LHCN-M2 (cell line): ENCODE data around the gene RNF103. TPM values are rescaled to one million over a fixed set of nuclear protein-coding genes. Genes with fewer than 3 reads are reported as not detected.
"Not testable (repeated sequence)": the region's sequence is repeated elsewhere in the genome, so short reads cannot be mapped to it uniquely, and the experiment has no call there.

ENCODE experiments used
- DNase-seq: peaks from one replicate; pipeline ENCODE4 v3.0.0-alpha.2; 2012; ENCODE audit warnings: low read depth
- total RNA-seq: library from RNA; depleted of rRNA; stranded (reverse); fragments of >200 nt; gene quantifications from 2 replicates; pipeline ENCODE4 v1.2.3, GENCODE V29; 2014

RNF103 gene
- total RNA-seq, 1 experiment from 2014 or later, result 19.3 TPM

DNA sequence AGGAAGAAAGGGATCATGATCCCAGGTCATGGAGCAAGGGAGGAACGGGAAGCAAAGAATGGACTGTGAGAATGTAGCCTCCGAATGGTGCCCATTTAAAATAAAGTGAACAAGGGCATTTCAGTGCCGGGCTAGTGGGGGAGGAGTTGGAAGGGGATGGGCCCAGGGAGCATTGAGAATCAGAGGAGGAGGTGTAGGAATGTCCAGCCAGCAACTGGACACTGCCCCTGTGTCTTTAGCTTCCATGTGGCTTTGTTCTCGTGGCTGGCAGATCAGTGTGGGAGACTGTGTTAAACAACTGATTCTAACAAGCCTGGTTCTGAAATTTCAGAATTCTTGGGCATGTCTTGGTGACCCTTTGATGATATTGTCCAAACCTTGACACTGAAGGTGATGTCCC, 1.4 kb upstream of the RNF103 start:
- no peak for DNase-seq

DNA sequence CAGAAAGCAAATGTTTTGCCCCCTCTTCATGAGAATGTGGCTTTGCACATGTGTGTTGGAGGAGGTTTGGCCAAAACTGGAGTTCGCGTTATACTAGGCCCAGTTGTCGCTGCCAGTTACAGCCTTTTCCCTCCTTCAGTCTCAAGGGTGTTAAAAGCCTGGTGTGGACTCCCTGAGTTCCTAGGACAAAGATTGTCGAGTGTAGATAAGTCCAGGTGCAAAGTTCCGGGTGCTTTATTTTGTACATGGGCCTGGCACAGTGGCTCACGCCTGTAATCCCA, 542 bp upstream of the RNF103 start:
- peak; percentile 51 for DNase-seq

DNA sequence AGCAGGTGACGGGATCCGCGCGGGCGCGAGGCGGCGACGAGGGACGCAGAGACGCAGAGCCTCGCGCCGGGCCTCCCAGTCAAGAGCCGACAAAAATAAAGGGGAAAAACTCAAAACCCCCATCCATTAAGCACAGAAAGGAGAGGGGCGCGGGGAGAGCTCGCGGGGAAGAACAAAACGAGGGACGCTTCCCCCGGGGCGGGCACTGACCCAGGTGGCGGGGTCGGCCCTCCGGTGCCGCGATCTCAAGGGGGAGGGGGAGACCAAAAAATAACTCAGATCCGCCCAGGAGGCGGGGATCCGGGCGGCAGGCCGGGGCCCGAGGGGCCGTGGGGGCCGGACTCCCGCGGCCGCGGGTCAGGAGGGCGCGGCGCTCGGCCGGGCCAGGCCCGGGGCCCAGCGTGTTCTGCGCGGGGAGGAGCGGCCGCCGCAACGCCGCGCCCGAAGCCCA, 597 bp downstream of the RNF103 start:
- DNase-seq, result no peak

DNA sequence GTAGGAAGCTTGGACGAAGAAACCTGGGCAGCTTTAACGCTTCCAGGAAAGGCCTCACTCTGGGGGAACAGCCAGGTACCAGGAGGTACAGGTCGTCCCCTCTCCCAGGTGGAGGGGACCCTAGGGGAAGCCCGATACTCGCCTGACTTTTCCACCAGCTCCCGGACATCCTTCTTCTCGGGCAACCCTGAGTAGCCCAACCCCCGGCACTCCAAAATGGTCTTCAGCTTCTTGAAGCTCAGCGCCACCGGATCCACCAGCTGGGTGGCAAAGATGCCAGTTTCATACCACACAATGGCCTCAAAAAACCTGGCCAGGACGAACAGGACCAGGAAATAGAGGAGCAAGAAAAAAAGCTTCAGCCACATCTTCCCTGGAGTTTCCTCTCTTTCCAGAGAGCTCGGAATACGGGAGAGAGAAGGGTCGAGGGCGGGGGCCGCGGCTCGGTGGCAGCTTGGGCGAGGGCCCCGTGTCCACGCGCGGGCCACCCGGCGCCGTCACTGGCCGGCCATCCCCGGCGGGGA, 1.1 kb downstream of the RNF103 start:
- peak; percentile 34 for DNase-seq

DNA sequence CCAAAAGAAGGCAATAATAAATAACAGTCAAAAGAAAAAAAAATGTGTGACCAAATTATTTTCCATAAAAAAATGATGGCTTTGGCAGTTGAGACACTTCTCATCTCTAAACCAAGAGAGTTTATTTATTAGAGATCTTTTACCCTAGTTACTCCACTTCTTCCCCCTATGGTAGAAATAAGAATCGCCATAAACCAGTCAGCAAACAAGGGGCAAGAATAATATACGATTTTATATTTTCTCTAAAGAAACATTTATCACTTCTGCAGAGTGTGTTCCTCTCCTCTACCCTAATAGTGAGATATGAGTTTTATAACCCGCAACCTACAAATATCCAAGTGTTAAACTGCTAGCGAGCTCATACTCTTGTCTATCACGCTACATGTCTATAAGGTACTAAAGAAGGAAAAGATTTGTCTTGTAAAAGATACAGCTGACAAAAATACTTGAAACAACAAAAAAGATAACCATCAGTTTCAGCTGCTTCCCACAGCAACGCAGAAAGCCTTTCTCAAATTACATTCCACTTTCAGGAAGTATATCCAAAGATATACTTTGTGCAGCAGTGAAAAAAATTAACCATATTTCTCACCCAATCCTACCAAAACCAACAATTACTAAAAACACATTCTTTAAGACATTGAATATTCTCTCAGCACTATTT, 2.3 kb downstream of the RNF103 start:
- peak; percentile 11 for DNase-seq

DNA sequence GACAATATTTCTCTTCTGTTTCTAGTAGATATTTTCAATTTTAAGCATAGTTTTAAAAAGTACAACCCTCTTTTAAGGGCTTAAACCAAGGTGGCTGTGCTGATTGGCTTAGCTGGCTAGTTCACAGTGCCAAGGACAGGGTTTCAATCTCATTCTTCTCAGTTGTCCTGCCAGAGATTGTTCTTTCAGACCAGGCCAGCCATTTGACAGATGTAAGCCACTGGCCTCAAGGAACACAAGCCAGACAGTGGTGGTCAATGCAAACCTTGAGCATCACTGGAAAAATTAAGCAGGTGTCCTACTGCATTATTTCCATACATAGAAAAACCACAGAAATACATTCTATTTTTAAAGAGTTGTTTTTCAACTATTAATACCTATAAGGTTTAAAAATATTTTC, 5.9 kb downstream of the RNF103 start:
- DNase-seq, result no peak

DNA sequence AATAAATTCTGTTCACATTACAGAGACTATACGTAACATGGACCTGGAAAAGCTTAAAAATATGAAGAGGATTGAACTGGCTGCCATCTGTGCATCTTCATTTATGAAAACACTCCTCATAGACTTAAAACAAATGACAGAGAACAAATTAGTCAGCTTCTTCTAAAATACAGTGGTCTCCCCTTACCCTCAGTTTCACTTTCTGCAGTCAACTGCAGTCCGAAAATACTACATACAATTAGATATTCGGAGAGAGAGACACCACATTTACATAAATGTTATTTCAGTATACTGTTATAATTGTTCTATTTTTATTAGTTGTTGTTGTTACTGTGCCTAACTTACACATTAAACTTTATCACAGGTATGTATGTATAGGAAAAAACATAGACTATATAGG, 6.5 kb downstream of the RNF103 start:
- no peak for DNase-seq

DNA sequence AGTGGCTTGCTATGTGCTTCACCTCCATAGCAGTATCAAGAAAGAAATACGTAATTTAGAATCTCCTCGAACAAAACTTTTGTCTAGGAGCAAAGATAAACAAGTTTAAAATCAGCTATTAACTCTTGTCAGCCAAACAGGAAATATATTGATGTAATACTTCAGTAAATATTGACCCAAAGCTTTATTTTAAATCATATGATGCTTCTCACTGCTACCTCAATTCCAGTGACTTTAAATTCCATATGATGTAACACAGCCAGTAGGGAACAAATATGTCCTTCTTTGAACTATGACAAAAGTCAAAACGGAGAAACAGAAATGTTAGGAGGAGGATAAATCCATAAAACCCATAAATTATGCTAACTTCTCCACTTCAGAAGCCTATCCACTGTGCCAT, 7.2 kb downstream of the RNF103 start:
- DNase-seq, result no peak

DNA sequence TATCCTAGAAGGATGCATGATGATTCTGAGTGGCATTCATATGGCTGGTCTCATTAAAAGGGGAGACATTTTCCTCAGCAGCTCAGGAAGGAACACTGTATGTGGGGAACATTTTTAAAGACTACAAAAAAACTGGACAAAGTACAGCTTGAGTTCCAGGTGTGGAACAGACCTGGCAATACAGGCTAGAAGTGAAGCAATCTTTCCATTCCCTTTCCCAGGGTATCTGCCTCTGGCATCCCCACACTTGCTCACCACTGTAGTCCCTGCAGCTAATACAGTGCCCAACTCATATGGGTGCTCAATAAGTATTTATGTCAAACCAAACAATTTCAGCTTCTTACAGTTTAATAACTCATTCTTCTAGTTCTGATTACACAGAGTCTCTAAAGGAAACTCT, 8.1 kb downstream of the RNF103 start:
- DNase-seq, result no peak

DNA sequence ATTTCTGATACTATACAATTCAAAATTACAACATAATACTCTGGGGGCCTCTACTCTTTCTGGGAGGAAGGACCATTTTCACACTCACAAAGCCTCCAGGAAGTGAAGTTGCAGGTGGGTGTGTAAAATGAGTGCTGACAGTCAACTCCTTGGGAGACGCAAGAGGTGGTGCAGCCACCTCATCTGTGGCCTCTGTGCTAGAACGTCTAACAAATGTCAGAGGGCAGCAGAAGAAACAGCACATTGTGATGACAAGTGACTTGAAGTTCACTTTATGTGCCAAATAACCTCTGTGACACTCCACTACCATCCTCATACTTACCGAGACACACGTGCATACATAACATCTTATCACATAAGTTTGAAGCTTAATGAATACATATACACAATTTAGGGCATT, 10.2 kb downstream of the RNF103 start:
- no peak for DNase-seq

DNA sequence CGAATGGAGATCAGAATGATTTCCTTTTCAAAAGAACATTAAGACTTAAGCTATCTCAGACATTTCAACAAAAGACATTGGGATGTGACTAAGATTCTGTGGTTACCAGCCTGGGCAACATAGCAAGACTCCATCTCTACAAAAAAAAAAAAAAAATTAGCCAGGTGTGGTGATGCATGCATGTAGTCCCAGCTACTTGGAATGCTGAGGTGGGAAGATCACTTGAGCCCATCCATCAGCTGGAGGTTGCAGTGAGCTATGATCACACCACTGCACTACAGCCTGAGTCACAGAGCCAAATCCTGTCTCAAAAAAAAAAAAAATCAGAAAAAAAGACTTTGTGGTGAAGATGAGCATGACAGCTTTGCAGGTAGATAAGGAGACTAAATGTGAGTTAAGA, 12.8 kb downstream of the RNF103 start:
- DNase-seq, result no peak

DNA sequence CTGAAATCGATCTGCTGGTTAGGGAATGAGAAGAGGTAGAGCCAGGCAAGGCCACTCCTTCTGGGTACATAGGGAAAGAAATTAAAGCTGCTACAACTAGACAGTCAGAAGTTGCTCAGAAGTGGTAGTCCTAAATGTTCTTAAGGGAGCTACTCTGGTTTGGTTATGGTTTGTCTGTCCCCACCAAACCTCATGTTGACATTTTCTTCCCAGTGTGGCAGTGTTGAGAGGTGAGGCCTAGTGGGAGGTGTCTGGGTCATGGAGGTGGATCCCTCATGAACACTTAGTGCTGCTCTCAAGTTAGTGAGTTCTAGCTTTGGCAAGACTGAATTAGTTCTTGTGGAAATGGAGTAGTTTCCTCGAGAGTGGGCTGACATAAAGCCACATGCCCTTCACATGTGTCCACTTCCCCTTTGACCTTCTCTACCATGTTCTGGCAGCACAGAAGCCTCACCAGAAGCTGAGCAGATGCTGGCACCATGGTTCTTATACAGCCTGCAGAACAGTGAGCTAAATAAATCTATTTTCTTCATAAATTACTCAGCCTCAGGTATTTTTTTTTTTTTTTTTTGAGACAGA, 14.7 kb downstream of the RNF103 start:
- no peak for DNase-seq

DNA sequence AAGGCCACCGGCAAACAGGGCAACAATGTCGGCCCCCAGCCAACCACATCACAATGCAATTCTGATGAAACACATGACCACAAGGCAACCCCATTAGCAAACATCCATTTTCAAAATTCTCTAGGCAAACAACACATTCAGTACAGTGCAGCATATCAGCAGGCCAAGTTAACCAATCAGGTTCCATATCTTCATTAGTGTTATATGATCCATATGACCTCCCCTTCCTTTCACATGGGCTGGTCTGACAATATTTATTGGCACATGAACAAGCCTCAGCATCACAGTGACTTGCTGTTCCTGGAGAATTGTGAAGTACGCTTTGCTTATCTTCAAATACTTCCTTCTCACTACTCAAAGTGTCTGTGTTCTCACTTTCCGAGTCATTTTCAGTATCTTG, 19.8 kb downstream of the RNF103 start:
- no peak for DNase-seq

DNA sequence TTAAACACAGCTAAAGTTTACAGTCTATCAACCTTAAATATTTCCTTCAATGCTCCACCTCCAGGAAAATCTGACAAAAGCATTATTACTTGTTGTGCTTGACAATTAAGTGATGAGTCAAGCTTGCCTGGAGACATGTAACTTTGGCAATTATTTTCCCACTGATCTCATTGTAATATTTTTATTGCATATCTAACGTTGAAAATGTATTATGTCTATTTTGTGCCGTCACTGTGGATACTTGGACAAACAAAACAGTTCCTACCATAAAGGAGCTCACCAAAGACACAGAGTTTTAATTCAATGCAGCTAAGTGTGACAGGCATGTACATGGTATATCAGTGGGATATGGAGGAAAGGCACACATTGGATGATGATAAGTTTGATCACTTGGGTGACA, 24.7 kb downstream of the RNF103 start:
- DNase-seq, result peak; percentile 4

DNA sequence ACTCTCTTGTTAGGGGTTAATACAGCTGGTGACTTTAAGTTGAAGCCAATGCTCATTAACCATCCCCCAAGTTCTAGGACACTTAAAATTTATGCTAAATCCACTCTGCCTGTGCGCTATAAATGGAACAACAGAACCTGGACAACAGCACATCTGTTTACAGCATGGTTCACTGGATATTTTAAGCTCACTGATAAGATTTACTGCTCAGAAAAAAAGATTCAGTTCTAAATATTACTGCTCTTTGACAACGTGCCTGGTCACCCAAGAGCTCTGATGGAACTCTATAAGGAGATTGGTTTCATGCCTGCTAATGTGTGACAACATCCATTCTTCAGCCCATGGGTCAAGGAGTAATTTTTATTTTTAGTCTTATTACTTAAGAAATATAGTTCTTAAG, 27.5 kb downstream of the RNF103 start:
- DNase-seq, result no peak

DNA sequence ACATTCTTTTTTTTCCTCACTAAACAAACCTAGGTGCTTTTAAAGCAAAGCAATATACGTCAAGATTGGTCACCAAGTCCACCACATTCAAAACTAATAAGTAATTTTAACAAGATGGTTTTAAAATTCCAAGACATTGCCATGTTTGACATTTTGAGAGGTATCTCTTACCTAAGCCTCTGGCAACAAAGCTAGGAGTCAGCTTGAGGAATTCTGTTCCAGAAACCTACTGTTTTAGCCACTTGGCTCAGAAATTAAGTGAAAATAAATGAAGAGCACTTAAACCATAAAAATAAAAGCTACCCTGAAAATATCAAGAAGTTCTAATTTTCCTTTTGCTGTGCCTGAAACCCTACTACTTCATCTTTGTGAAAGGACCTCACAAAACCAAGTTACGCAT, 30.4 kb downstream of the RNF103 start:
- DNase-seq, result no peak

DNA sequence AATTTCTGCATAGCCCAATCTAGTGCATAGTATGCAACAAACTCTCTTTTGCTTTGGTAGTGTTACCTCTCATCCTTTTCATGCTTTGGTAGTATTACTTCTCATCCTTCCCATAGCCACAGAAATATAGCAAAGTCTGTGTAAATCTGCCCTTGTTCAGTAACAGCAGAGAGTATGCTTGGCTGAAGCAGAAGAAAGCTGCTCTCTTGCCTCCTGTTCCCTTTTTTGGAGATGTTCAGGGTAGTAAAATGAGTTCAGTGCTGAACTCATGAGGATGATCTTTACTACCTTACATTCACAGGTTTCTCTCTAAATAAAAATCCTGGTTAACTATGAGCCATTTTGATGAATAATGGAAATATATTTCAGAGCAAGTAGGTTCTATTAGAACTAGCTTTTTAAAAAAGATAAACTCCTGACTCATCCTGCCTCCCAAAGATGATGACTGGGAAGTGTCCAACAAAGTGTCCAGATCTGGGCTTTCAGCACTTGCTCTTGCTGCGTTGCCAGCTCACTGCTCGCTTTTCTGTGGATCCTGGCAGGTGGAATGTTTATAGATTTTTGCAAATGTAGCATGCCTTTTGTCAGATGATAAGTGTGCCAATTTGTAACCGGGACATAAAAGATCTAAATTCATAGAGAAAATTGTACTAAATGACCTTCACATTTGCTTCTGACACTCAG, 31.0 kb downstream of the RNF103 start:
- peak; percentile 11 for DNase-seq

DNA sequence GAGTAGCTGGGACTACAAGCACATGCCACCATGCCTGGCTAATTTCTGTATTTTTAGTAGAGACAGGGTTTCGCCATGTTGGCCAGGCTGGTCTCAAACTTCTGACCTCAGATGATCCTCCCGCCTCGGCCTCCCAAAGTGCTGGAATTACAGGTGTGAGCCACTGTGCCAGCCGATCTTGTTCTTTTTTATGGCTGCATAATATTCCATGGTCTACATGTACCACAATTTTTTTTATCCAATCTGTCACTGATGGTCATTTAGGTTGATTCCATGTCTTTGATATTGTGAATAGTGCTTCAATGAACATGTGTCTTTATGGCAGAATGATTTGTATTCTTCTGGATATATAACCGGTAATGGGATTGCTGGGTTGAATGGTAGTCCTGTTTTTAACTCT, 34.0 kb downstream of the RNF103 start:
- DNase-seq, result not testable (repeated sequence)

DNA sequence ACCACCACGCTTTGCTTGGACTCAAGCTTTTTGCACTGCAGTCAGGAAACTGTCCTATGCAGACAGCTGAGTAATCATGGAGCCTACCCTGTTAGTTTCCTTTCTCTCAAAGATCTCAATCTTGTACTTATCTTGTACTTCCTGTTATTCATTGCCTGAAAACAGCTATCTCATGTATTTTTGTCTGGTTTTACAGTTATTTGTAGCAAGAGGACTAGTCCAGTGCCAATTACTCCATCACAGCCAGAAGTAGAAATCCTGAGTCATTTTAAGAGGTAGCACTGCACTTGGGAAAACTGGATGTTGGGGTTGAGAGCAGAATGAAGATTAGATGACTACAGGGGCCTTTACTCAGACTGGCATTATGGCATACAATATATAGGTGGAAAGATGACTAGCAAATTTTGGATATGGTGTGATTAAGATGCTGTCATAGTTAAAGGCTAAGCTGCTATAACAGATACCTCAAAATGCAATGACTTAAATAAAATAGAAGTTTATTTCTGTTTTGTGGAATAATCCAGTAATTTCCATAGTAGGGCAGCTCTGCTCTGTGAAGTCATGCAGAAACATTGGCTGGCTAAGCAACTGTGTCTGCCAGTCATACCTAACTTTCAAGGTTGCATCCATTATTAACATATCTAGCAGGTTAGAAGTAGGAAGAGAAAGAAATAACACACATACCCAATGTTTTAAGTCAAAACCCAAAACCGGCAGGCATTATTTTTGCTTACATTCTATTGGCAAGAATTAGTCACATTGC, 39.3 kb downstream of the RNF103 start:
- DNase-seq, result peak; percentile 38

DNA sequence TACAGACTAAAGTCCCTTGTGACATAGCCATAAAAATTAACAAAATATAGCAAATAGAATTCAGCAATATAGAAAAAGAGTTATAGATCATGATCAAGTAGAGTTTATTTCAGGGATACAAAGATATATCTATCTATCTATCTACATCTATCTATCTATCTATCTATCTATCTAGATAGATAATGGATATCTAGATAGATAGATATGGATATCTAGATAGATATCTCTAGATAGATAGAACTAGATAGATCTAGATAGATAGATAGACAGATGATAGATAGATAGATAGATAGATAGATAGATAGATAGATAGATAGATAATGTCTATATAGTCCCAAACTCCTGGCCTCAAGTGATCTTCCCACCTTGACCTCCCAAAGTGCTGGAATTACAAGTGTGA, 43.1 kb downstream of the RNF103 start:
- DNase-seq, result no peak

DNA sequence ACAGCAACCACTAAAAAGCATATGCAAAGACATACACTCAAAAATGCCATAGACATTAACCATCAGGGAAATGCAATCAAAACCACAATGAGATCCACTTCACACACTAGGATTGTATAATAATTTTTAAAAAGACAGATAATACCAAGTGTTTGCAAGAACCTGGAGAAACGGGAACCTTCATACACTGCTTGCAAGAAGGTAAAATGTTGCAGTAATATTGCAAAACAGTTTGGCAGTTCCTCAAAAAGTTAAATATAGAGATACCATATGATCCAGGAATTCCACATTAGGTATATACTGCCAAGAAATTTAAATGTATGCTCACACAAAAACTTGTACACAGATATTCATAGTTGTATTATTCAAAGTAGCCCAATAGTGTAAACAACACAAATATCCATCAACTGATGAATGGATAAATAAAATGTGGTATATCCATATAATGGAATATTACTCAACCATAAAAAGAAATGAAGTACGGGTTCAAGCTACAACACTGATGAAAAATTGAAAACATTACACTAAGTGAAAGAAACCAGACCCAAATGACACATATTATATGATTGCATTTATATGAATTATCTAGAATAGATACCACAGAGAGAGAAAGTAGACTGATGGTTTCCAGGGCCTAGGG, 45.7 kb downstream of the RNF103 start:
- DNase-seq, result no peak

DNA sequence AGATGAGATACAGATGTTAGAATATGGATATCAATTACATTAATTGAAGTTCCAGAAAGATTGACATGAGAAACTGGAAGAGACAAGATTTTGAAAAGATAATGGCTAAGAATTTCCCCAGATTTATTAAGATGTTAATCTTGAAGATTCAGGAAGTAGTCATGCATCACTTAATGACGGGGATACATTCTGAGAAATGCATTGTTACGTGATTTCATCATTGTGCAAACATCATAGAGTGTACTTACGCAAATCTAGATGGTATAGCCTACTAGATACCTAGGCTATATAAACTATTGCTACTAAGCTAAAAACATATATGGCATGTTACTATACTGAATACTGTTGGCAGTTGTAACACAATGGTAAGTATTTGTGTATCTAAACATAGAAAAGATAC, 53.6 kb downstream of the RNF103 start:
- no peak for DNase-seq
